HG02588 (cell line): ENCODE data around the gene QKI.
"Not testable (repeated sequence)": the region's sequence is repeated elsewhere in the genome, so short reads cannot be mapped to it uniquely, and the experiment has no call there.

Source experiments
- ATAC-seq: cut with Tn5 transposase; IDR thresholded peaks from one replicate; pipeline ENCODE4 v1.9.1; 2021; ENCODE audit warnings: mild to moderate bottlenecking, moderate library complexity; ENCODE audit not compliant: unreplicated experiment

The QKI gene

GRCh38 chr6:163474581-163474980, 60.1 kb downstream of the QKI start:
- no peak for ATAC-seq

- not testable (repeated sequence) for ATAC-seq
Measured at GRCh38 chr6:163476946-163477345, 62.4 kb downstream of the QKI start.

GRCh38 chr6:163483107-163483506, 68.6 kb downstream of the QKI start:
- no peak for ATAC-seq

GRCh38 chr6:163485388-163485851, 70.9 kb downstream of the QKI start:
- ATAC-seq: no peak

- ATAC-seq: no peak
Measured at GRCh38 chr6:163486821-163487220, 72.3 kb downstream of the QKI start.

- ATAC-seq: no peak
Measured at GRCh38 chr6:163487606-163488005, 73.1 kb downstream of the QKI start.

- no peak for ATAC-seq
Measured at GRCh38 chr6:163489584-163489983, 75.1 kb downstream of the QKI start.

- no peak for ATAC-seq
Measured at GRCh38 chr6:163490826-163491577, 76.5 kb downstream of the QKI start.

GRCh38 chr6:163491737-163492300, 77.3 kb downstream of the QKI start:
- ATAC-seq: no peak

- ATAC-seq: no peak
Measured at GRCh38 chr6:163494279-163494727, 79.8 kb downstream of the QKI start.

- no peak for ATAC-seq
Measured at GRCh38 chr6:163496205-163496604, 81.7 kb downstream of the QKI start.

- ATAC-seq: no peak
Measured at GRCh38 chr6:163500105-163500504, 85.6 kb downstream of the QKI start.

- ATAC-seq: no peak
Measured at GRCh38 chr6:163501026-163501425, 86.5 kb downstream of the QKI start.

GRCh38 chr6:163501439-163501838, 86.9 kb downstream of the QKI start:
- ATAC-seq: no peak

- no peak for ATAC-seq
Measured at GRCh38 chr6:163504984-163505640, 90.6 kb downstream of the QKI start.

- ATAC-seq: no peak
Measured at GRCh38 chr6:163507965-163508364, 93.4 kb downstream of the QKI start.

GRCh38 chr6:163513003-163513402, 98.5 kb downstream of the QKI start:
- ATAC-seq: no peak

- no peak for ATAC-seq
Measured at GRCh38 chr6:163513570-163514166, 99.2 kb downstream of the QKI start.

GRCh38 chr6:163516908-163517307, 102.4 kb downstream of the QKI start:
- no peak for ATAC-seq

- no peak for ATAC-seq
Measured at GRCh38 chr6:163520956-163521355, 106.4 kb downstream of the QKI start.

GRCh38 chr6:163522033-163522432, 107.5 kb downstream of the QKI start:
- ATAC-seq: no peak

- no peak for ATAC-seq
Measured at GRCh38 chr6:163525926-163526325, 111.4 kb downstream of the QKI start.
